GM21423 (cell line): ENCODE measurements around the gene CD274.
"Not testable (repeated sequence)": the region's sequence is repeated elsewhere in the genome, so short reads cannot be mapped to it uniquely, and the experiment has no call there.

Experiments
- ATAC-seq: cut with Tn5 transposase; IDR thresholded peaks from one replicate; pipeline ENCODE4 v1.9.1; 2021; ENCODE audit warnings: mild to moderate bottlenecking, moderate library complexity; ENCODE audit not compliant: unreplicated experiment

Gene CD274

DNA sequence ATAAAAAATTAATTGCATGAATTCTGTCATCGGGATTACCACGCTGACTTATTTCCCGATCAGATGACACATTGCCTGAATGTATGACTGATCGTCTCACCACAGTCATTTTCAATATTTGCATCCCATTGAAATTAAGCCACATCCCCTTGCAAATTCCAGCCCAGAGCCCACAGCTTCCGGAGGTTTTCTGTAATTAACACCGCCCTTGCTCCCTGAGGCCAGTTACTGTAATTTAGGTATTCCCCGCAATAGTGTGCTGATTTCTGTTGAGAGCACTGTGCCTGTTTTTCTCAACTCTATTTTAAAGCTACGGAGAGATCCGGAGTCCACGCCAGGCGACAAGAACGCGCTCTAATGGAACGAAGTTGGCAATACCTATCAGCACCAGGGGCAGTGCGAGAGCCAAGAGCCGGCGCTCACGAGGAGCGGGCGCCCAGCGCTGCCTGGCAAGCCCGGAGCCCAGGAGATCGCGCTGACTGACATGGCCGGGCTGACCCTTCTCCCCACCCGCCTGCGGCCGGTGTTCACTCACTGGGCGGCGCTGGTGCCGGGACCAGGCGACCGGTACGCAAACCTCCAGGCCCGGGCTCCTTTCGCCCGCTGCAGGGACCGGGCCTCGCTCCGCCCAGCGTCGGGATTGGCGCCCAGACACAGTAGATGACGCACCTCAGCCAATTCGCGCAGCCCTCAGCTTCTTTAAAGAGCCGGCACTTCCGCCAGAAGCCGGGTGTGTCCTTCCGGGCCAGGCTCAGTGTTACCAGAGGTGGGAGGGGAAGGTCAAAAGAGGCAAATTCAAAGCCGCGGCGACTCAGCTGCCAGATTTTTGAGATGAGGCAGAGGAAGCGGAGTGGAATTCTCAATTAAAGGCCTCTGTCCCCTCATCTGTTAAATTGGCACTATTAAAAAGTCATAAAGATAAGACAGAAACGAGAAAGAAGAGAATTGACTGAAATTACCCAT is 12.8 kb upstream of the CD274 start, which contains the start of gene PLGRKT:
PLGRKT (minus strand) TSS at position 672 of the 963 bp plus-strand sequence. CDS start 5,948 bp downstream, outside the sequence.
- ATAC-seq: peak; percentile 79

DNA sequence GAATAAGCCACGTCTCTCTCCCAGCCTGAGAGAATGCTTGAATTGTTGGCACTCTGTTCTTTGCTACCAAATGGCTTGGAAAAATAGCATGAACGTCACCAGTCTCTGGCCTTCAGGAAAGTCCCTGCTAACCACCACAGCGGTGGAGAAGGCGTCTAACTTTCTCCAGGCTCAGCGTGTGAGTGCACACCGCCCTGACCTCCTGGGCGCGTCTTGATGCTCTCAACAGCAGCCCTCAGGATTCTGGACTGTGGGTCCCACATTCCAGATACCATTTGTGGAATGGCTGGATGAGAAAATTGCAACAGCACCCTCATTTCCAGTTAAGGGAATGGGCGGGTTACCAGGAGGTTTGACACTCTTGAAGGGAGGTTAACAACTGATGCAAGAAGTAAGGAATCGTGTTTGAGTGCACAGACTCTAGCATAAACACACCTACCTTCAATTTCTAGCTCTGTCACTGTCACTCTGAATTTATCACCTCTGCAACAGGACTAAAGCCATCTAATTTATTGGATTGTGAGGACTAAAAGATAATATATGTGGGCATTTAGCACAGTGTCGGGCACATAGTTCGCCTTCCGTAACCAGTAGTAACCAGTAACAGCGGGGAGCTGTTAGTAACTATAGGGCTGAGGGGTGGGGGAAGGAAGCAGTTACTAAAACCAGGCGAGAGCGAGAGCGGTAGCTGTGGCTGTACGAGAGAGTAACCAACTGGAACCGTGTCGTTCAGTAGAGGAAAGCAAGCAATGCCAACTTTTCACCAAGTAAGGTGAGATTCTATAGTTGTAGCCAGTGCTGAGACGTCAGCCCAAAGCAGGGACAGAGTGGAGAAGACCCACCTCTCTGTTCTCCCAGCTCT is 11.8 kb upstream of the CD274 start:
- ATAC-seq: peak; percentile 69

DNA sequence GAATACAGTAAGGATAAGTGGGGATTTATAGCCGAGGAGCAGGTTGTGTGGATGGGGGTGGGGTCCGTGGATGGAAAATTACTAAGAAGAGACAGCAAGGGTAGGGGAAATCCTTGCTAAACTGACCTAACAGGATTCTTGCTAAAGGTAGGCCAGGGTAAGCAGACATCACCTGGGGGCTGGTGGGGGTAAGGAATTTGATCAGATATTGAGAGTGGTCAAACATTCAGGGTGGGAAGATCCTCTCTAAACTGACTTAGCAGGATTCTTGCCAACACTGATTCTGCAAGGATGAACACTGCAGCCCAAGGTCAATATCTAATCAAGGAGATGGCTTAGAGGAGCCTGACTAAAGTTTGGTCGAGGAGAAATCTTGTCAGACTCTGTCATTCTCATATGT is 9.9 kb upstream of the CD274 start:
- ATAC-seq: no peak

DNA sequence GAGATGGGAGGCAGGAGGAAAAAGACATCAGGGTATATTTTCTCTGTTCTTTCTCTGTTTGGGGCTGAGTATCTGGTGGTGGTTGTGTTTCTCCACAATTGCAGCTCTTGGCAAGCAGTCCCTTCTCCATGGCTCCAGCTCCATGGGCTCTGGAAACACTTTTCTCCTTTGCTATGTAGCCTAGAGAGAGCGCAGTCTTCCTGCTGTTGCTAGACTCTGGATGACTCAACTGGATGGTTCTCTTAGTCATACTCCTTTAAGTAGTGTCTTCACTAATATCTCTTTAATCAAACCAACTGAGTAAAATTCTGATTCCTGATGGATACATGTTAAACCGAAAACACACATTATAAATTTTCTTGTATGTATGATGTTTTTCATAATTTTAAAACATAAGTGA is 9.3 kb upstream of the CD274 start:
- ATAC-seq: no peak

DNA sequence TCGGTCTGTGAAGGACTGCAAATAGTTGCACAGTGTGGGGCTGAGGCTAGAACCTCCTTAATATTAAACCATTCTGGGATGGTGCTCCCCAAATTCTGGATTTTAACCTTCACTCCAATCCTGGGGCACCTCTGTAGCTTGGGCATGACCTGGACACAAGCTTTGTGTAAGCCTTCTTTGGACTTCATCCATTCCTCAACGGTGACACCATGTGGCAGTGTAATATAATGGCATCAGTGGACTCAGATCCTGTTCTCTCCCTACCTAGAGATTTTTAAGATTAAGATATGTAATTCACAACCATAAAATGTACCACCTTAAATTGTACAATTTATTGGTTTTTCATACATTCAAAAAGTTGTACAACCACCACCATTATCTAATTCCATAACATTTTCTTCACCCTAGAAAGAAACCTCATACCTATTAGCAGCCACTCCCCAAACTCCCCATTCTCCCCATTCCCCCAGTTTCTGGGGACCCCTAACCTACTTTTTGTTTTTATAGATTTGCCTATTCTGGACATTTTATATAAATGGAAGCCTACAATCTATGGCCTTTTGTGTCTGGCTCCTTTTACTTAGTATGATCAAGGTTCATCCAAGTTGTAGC is 7.8 kb upstream of the CD274 start:
- no peak for ATAC-seq

DNA sequence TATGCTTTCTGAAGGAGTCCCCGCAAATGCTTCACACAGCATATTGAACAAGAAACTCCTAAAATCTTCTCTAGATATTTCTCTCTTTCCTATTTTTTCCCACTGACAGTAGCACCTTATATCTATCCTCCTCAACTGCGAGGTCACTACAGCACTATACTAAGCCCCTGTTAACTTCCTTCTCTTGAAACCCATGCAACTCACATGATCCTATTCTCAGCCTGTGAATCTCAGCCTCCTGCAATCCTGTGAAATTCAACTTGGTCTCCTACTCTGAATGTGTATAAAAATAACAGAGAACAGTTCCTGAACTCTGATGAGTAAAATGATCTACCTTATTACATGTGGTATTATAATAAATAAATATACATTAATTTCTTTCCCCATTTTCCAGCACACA is 6.5 kb upstream of the CD274 start:
- no peak for ATAC-seq

DNA sequence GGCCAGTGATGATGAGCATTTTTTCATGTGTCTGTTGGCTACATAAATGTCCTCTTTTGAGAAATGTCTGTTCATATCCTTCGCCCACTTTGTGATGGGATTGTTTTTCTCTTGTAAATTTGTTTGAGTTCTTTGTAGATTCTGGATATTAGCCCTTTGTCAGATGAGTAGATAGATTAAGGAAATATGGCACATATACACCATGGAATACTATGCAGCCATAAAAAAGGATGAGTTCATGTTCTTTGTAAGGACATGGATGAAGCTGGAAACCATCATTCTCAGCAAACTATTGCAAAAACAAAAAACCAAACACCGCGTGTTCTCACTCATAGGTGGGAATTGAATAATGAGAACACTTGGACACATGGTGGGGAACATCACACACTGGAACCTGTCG is 5.2 kb upstream of the CD274 start:
- ATAC-seq: not testable (repeated sequence)

DNA sequence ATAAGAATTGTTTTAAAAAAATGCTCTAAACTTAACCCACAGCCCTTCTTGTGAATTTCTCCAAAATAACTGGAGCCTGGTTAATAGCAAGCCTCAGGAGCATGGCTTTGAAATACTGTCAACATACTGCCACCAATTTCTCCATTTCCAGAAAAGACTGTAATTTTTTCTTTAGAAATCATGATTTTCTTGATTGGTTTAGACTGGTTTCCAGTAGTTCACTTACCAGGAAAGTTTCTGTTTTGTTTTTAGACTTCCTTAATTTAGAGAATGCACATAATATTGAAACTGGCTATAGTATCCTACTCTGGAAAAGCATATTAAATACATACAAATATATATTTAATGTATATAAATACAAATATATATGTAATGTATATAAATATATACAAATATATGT is 4.5 kb upstream of the CD274 start:
- ATAC-seq: no peak

DNA sequence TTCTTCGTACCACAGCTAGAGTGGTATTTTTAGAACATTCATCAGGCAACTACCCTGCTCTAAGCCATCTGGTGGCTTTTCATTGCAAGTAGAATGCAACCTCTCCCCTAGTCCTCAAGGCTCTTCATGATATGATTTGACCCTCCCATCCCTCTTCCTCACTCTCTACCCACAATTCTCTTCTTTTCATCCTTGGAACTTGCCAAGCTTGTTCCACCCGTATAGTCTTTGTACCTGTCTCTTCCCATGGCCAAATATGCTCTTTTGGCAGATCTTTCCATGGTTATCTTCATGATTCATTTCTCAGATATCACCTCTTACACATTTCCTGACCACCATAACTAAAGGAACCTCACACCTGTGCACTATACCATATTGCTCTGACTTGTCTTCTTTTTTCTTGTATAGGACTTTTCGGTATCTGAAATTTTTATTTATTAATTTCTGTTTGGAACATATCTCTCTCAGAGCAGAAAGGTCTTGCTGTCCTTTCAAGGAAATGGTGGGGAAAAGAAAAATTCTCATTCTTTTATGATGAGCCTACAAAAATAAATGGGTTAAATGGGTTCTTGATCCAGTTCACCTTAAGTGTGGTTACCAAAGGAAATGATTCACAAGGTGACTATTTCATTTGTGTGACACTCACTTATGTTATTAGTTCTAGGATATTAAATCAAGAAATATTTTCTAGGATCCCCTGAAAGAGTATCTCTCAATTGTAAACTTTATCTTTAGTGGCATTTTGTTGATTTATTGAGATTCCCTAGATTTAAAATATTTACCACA is 3.7 kb upstream of the CD274 start:
- no peak for ATAC-seq

DNA sequence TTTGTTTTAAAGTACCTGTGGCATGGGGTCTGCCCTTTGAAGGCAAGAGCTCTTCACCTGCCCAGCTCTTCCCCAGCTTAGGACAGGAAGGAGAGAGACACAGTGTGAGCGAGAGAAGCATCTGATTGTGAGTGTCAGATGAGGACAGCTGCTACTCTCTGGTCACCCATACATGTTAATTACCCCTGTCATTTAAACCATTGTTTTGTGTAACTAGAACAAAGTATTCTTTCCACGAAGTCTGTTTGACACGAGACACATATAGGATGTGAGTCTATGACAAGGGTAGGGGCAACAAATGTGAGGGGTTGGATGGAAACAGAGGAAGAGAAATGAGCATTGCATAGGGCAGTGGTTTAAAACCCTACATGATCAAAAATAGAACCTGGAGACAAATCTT is 3.0 kb upstream of the CD274 start:
- no peak for ATAC-seq

DNA sequence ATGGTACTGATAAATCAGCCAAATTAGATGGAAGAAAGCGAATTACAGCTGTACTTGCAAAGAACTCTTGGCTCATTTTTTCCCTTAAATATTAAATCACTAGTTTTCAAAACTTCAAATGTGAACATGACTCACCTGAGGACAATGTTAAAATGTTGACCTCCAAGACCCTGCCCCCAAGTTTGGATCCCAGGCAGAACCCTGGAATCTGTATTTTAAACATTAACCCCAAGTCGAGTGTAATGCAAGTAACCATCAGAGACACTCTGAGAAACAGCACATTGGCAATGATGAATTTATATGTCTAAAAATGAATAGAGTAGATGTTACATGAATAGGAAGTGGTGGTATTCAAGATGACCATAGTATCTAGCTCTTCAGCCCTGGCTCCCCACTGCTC is 2.3 kb upstream of the CD274 start:
- no peak for ATAC-seq

DNA sequence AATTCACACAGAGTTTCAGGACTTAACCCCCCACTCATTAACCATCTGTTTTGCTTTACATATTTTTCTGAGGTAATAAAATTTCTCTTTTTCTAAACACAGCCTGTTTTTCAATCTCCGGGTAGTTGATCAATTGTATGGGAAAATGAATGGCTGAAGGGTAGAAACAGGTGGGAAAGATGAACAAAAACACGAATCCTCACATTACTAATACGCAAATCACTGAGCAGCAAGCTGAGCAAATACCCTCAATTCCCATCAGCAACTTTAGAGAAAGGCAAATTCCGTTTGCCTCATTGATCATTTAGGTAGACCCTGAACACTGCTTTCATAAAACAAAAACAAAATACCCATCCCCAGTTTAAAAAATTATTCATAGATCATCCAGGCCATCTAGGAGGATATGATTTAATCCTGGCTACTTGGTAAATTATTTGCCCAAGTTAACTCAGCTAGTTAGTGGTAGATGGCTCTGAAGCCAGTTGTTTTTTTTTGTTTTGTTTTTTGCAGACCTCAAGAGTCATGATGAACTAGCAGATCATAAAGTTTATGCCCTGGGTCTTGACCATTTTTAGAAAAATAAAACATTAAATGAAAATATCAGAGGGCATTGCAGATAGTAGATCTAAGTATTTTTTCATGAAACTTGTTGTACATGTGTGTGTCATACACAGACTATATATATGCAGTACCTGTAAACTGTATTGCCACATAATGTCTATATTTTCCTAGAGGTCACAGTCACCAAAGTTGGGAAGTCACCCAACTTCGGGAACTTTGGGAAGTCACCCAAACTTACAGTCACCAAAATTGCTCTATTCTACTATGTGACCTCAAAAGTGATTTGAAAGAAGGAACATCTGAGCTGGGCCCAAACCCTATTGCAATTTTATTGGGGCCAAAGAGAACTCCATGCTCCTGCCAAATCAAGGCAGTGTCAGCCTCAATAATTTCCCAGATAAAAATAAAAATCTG is 1.6 kb upstream of the CD274 start:
- ATAC-seq: no peak

DNA sequence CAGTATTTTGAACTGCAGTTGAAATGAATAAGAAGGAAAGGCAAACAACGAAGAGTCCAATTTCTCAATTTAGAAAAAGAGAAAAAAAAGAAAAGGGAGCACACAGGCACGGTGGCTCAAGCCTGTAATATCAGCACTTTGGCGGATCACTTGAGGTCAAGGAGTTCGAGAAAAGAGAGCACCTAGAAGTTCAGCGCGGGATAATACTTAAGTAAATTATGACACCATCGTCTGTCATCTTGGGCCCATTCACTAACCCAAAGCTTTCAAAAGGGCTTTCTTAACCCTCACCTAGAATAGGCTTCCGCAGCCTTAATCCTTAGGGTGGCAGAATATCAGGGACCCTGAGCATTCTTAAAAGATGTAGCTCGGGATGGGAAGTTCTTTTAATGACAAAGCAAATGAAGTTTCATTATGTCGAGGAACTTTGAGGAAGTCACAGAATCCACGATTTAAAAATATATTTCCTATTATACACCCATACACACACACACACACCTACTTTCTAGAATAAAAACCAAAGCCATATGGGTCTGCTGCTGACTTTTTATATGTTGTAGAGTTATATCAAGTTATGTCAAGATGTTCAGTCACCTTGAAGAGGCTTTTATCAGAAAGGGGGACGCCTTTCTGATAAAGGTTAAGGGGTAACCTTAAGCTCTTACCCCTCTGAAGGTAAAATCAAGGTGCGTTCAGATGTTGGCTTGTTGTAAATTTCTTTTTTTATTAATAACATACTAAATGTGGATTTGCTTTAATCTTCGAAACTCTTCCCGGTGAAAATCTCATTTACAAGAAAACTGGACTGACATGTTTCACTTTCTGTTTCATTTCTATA is 602 bp upstream of the CD274 start:
- no peak for ATAC-seq

DNA sequence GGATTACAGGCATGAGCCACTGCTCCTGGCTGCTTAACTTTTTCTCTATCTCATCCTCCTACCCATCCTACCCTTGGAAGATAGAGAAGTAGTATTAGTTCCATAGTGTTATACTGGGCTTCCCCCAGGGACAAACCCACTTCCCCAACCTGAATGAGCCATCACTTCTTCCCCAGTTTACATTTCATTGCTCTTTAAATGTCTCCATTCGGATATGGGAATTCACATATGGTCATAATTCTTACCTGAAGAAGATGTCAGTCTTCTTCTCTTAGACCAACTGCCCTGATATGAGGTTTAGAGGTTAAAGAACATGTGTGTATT is 1.9 kb downstream of the CD274 start:
- ATAC-seq: no peak

DNA sequence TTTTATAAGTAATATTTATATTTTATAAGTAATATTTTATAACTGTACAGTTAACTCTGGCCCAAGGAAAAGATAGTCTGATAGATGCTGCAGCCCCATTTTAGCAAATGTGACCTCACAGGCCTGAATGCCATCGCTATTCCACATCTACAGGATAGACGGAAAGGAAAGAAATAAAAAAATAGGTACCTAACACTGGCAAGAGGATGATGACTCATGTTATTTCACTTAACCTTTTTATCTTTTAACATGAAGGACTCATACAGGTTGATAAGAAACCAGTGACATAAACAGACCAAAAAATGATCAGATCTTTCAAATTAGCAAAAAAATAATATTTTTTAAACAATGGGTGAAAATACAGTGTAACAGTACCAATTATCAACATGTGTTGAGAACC is 2.7 kb downstream of the CD274 start:
- ATAC-seq: no peak

DNA sequence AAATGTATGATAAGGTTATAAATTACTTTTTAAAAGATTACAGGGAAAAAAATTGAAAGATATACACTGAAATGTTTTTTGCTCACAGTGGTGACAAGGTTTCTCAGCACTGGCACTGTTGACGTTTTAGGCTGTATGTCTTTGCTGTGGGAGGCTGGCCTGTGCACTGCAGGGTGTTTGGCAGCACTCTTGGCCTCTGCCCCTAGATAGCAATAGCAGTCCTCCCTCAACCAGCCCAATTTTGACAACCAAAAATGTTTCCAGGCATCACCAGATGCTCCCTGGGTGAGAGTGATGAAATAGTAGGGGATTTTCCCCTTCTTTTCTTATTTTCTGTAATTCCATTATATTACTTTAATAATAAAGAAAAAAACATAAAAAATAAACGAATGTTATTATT is 3.3 kb downstream of the CD274 start:
- ATAC-seq: no peak

DNA sequence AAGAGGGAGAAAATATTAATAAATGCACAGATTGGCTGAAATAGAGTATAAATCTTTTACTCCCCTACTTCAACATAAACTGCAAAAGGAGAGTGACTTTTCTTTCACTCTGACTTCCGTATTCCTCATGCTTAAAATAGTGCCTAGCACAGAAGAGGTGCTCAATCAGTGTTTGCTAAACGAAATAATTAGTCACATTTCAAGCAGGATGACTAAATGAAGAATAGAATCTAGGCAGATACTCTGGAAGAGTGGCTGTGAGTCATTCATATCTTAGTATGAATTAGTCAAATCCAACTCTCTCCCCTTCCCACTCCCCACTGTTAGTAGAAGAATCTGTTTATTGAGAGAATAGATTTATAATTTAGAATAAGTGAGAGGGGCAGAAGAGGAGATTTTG is 4.8 kb downstream of the CD274 start:
- no peak for ATAC-seq

DNA sequence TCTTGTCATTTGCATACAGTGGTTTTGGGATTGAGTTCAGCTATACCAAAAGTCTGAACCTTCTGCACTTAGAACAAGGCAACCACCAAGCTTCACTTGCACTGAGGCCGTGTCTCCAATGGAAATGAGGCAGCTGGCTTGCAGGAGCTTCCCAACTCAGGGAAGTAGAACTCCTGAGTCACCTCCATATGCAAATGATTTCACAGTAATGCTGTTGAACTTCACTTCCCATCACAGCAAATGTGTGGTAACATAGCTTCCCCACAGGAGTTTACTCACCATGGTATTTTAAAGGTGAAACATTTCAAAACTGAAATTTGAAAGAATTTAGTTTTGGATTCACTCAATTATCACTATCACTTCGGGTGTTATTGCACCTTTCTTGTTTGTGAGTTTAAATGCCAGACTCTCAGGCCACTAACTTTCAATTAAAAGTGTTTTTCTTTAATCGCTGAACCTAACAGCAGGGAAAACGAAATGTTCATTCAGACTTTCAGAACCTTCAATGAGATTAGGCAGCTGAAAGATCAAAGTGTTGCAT is 9.0 kb downstream of the CD274 start:
- peak; percentile 53 for ATAC-seq
